Neural cell (in vitro differentiated cells): Measurements from ENCODE around the gene CAMK1D. TPM values are rescaled to one million over a fixed set of nuclear protein-coding genes. Genes with fewer than 3 reads are reported as not detected.

Experiments
- H2AFZ ChIP-seq: fragments of 200-600, 300-800 bp; sonication (generic), shearing (Covaris generic); 2 replicates; pipeline ENCODE4 v1.6.0; 2014; ENCODE audit warnings: low read depth, mild to moderate bottlenecking, antibody characterized with exemption, low read length, moderate library complexity
- H3F3A ChIP-seq: fragments of 200-600 bp; shearing (Covaris generic); 2 replicates; pipeline ENCODE4 v1.6.1; 2016; ENCODE audit warnings: mild to moderate bottlenecking, moderate library complexity, mixed read lengths, antibody characterized with exemption, low read length; ENCODE audit not compliant: insufficient read depth, poor library complexity, severe bottlenecking
- H3K27ac ChIP-seq: fragments of 200-600, 300-800 bp; sonication (generic), shearing (Covaris generic); 2 replicates; pipeline ENCODE4 v1.5.1; 2014; ENCODE audit warnings: mild to moderate bottlenecking, low read length, moderate library complexity
- H3K27me3 ChIP-seq: fragments of 300-800, 200-600 bp; sonication (generic), shearing (Covaris generic); 2 replicates; pipeline ENCODE4 v1.6.0; 2014; ENCODE audit warnings: mild to moderate bottlenecking, low read depth, low read length, moderate library complexity; ENCODE audit not compliant: insufficient read depth
- H3K36me3 ChIP-seq: fragments of 300-800, 200-600 bp; sonication (generic), shearing (Covaris generic); 2 replicates; pipeline ENCODE4 v1.5.1; 2014; ENCODE audit warnings: mild to moderate bottlenecking, antibody characterized with exemption, low read length, moderate library complexity; ENCODE audit not compliant: insufficient read depth
- H3K4me2 ChIP-seq: fragments of 300-800, 200-600 bp; sonication (generic), shearing (Covaris generic); 2 replicates; pipeline ENCODE4 v1.6.0; 2014; ENCODE audit warnings: mild to moderate bottlenecking, low read length
- H3K4me3 ChIP-seq: fragments of 300-800, 200-600 bp; sonication (generic), shearing (Covaris generic); 2 replicates; pipeline ENCODE4 v1.5.1; 2014; ENCODE audit warnings: mild to moderate bottlenecking, low read length, moderate library complexity
- H3K79me2 ChIP-seq: fragments of 200-600 bp; shearing (Covaris generic); replicated peaks from 2 replicates; pipeline ENCODE4 v1.6.0; 2014; ENCODE audit warnings: mild to moderate bottlenecking, low read length, moderate library complexity; ENCODE audit not compliant: insufficient read depth
- H3K9ac ChIP-seq: fragments of 300-800, 200-600 bp; sonication (generic), shearing (Covaris generic); 2 replicates; pipeline ENCODE4 v1.6.1; 2016; ENCODE audit warnings: mild to moderate bottlenecking, low read length, mixed read lengths
- H3K9me2 ChIP-seq: fragments of 200-600 bp; shearing (Covaris generic); 2 replicates; pipeline ENCODE4 v1.6.1; 2016; ENCODE audit warnings: mild to moderate bottlenecking, low read length, mixed read lengths; ENCODE audit not compliant: insufficient read depth
- H3K9me3 ChIP-seq: fragments of 200-600, 300-800 bp; sonication (generic), shearing (Covaris generic); 2 replicates; pipeline ENCODE4 v1.6.1; 2016; ENCODE audit warnings: mild to moderate bottlenecking, mixed run types, low read length, moderate library complexity, mixed read lengths
- H4K20me1 ChIP-seq: fragments of 200-600 bp; shearing (Covaris generic); 2 replicates; pipeline ENCODE4 v1.6.1; 2016; ENCODE audit warnings: mild to moderate bottlenecking, mixed run types; ENCODE audit not compliant: insufficient read depth
- EP300 ChIP-seq: fragments of 450-650 bp; conservative IDR thresholded peaks from 2 replicates; pipeline ENCODE4 v1.6.1; 2014; ENCODE audit warnings: antibody characterized with exemption, mild to moderate bottlenecking, moderate library complexity; ENCODE audit not compliant: poor library complexity, severe bottlenecking
- EZH2 ChIP-seq: fragments of 200-600, 300-800 bp; shearing (Covaris generic), sonication (generic); IDR thresholded peaks from 2 replicates; pipeline ENCODE4 v1.6.1; 2014; ENCODE audit warnings: antibody characterized with exemption, low read length, borderline replicate concordance, mild to moderate bottlenecking; ENCODE audit not compliant: insufficient read depth, poor library complexity, severe bottlenecking
- MXI1 ChIP-seq: fragments of 450-650 bp; conservative IDR thresholded peaks from 2 replicates; pipeline ENCODE4 v1.6.1; 2014; ENCODE audit warnings: antibody characterized with exemption, mild to moderate bottlenecking; ENCODE audit not compliant: poor library complexity, severe bottlenecking
- POLR2AphosphoS5 ChIP-seq: IDR thresholded peaks from 2 replicates; pipeline ENCODE4 v1.6.1; 2012
- RAD21 ChIP-seq: fragments of 450-650 bp; conservative IDR thresholded peaks from 2 replicates; pipeline ENCODE4 v1.6.1; 2014; ENCODE audit warnings: antibody characterized with exemption, mild to moderate bottlenecking, moderate library complexity
- SMC3 ChIP-seq: fragments of 450-650 bp; conservative IDR thresholded peaks from 2 replicates; pipeline ENCODE4 v1.6.1; 2014; ENCODE audit warnings: antibody characterized with exemption, mild to moderate bottlenecking, moderate library complexity; ENCODE audit not compliant: poor library complexity
- TAF1 ChIP-seq: IDR thresholded peaks from 2 replicates; pipeline ENCODE4 v1.6.1; 2012; ENCODE audit warnings: low read depth
- polyA plus RNA-seq: library from polyadenylated mRNA; depleted of rRNA; stranded (reverse); fragments of >200 nt; gene quantifications from 2 replicates; pipeline ENCODE4 v1.2.3, GENCODE V29; 2014
- TF ChIP-seq, protein P1 (sequence below): fragments of 450-650 bp; IDR thresholded peaks from 2 replicates; pipeline ENCODE4 v1.5.1; 2014; ENCODE audit warnings: antibody characterized with exemption, mild to moderate bottlenecking, moderate library complexity; ENCODE audit not compliant: poor library complexity, severe bottlenecking
- TF ChIP-seq, protein P2 (sequence below): IDR thresholded peaks from 2 replicates; pipeline ENCODE4 v1.6.1; 2012; ENCODE audit warnings: borderline replicate concordance

CAMK1D gene
- polyA plus RNA-seq, 1 donor from 2014 or later, result 13.8 TPM

DNA sequence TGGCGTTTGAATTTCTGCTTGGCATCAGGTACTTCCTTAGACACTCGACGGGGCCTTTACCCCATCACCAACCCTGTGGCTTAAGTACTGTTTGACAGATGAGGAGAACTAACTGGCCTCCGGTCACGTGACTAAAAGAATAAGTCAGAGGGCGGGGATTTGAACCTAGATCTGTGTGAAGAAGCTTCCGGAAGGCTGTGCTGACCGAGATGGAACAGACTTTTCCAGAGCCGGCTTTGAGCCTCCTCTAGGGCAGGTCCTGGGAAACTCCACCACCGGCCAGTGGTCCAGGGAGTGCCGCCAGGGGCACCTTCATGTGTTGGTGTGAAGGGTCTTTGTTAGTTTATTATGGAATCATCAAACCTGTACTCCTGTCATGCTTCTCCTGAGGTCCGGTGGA lies 26.9 kb downstream of the CAMK1D start:
- Histone ChIP-seq H3F3A (no peaks in the 10 kb centered on the region), H3K27ac (no peak overlapping the region), H3K4me3 (no peak overlapping the region), H2AFZ (no peak overlapping the region), H4K20me1 (no peaks in the 10 kb centered on the region), H3K9ac (no peak overlapping the region), H3K9me3 (no peaks in the 10 kb centered on the region), H3K27me3 (no peaks in the 10 kb centered on the region), H3K4me2 (no peak overlapping the region), H3K9me2 (no peaks in the 10 kb centered on the region), H3K36me3 (no peaks in the 10 kb centered on the region), H3K79me2 (peaks cover 9% of the 10 kb centered on the region)
- TF ChIP-seq EP300, result no peak

DNA sequence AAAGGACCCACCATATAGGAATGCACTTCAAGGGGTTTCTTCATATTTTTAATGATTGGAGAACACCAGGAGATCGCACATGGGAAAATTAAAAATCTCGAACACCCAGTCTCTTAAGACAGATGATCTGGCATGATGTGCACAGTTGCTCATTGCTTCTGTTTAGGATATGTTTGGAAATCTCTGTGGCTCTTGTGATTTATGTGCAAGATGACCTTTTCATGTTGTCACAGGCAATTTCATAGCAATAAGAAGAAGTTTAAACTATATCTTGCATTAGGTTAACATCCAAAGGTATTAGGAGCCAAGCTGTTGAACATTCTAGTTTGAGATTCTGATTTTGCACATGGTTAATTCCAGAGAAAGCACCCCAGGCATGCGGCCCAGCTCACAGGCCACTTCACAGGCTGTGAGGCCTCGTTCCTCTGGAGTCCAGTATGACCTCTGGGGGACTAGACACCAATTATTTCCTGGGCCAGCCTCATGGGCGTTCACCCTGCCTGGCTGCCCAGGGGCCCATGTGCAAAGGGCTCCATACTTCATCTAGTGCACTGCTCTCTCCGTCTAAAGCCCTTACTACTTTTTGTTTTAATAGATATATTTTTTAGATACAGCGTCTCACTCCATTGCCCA lies 28.4 kb downstream of the CAMK1D start:
- TF ChIP-seq, protein P1, sequence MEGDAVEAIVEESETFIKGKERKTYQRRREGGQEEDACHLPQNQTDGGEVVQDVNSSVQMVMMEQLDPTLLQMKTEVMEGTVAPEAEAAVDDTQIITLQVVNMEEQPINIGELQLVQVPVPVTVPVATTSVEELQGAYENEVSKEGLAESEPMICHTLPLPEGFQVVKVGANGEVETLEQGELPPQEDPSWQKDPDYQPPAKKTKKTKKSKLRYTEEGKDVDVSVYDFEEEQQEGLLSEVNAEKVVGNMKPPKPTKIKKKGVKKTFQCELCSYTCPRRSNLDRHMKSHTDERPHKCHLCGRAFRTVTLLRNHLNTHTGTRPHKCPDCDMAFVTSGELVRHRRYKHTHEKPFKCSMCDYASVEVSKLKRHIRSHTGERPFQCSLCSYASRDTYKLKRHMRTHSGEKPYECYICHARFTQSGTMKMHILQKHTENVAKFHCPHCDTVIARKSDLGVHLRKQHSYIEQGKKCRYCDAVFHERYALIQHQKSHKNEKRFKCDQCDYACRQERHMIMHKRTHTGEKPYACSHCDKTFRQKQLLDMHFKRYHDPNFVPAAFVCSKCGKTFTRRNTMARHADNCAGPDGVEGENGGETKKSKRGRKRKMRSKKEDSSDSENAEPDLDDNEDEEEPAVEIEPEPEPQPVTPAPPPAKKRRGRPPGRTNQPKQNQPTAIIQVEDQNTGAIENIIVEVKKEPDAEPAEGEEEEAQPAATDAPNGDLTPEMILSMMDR, result no peak
- TF ChIP-seq POLR2AphosphoS5, result no peak
- no peak for TF ChIP-seq RAD21
- TF ChIP-seq, protein P2, sequence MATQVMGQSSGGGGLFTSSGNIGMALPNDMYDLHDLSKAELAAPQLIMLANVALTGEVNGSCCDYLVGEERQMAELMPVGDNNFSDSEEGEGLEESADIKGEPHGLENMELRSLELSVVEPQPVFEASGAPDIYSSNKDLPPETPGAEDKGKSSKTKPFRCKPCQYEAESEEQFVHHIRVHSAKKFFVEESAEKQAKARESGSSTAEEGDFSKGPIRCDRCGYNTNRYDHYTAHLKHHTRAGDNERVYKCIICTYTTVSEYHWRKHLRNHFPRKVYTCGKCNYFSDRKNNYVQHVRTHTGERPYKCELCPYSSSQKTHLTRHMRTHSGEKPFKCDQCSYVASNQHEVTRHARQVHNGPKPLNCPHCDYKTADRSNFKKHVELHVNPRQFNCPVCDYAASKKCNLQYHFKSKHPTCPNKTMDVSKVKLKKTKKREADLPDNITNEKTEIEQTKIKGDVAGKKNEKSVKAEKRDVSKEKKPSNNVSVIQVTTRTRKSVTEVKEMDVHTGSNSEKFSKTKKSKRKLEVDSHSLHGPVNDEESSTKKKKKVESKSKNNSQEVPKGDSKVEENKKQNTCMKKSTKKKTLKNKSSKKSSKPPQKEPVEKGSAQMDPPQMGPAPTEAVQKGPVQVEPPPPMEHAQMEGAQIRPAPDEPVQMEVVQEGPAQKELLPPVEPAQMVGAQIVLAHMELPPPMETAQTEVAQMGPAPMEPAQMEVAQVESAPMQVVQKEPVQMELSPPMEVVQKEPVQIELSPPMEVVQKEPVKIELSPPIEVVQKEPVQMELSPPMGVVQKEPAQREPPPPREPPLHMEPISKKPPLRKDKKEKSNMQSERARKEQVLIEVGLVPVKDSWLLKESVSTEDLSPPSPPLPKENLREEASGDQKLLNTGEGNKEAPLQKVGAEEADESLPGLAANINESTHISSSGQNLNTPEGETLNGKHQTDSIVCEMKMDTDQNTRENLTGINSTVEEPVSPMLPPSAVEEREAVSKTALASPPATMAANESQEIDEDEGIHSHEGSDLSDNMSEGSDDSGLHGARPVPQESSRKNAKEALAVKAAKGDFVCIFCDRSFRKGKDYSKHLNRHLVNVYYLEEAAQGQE, result no peak
- TF ChIP-seq EP300, result no peak
- TF ChIP-seq EZH2, result no peak
- no peak for TF ChIP-seq MXI1
- TF ChIP-seq SMC3, result no peak
- TF ChIP-seq TAF1, result no peak
- no peaks in the 10 kb centered on the region for H3F3A ChIP-seq
- no peak overlapping the region for H2AFZ ChIP-seq
- H3K79me2 ChIP-seq, result peaks cover 3% of the 10 kb centered on the region
- H3K9me2 ChIP-seq, result no peaks in the 10 kb centered on the region
- no peak overlapping the region for H3K27ac ChIP-seq
- H3K9ac ChIP-seq, result no peak overlapping the region
- H3K9me3 ChIP-seq, result no peaks in the 10 kb centered on the region
- no peak overlapping the region for H3K4me3 ChIP-seq
- H3K36me3 ChIP-seq, result no peaks in the 10 kb centered on the region
- no peaks in the 10 kb centered on the region for H3K27me3 ChIP-seq
- no peaks in the 10 kb centered on the region for H4K20me1 ChIP-seq
- no peak overlapping the region for H3K4me2 ChIP-seq
